SK-N-SH treated with all-trans-retinoic acid at 6 μM for 48 hours (cell line): ENCODE data around the gene TLX2.

ENCODE experiments used
- ATAC-seq: fragments of 200-7000 bp; cut with Tn5 transposase; 3 replicates; pipeline ENCODE4 v1.9.1; 2020; ENCODE audit warnings: mild to moderate bottlenecking, moderate library complexity
- ARNTL ChIP-seq: fragments of 450-650 bp; formaldehyde crosslinking; IDR thresholded peaks from 2 replicates; pipeline ENCODE4 v1.5.0; 2020; ENCODE audit warnings: low read depth, mild to moderate bottlenecking, moderate library complexity, borderline replicate concordance
- BACH2 ChIP-seq: fragments of 250-450 bp; sonication (Bioruptor Pico); IDR thresholded peaks from 2 replicates; pipeline ENCODE4 v1.9.0; 2021; ENCODE audit warnings: mild to moderate bottlenecking, borderline replicate concordance
- CREB5 ChIP-seq: fragments of 250-450 bp; sonication (Bioruptor Pico); IDR thresholded peaks from 2 replicates; pipeline ENCODE4 v1.5.1; 2020; ENCODE audit warnings: low read depth, mild to moderate bottlenecking, moderate library complexity
- CSDC2 ChIP-seq: fragments of 250-450 bp; sonication (Bioruptor Pico); IDR thresholded peaks from 2 replicates; pipeline ENCODE4 v1.5.0; 2020; ENCODE audit warnings: mild to moderate bottlenecking, moderate library complexity
- ESRRG ChIP-seq: fragments of 250-450 bp; sonication (Bioruptor Pico); IDR thresholded peaks from 2 replicates; pipeline ENCODE4 v1.6.1; 2021; ENCODE audit warnings: mild to moderate bottlenecking
- GLIS3 ChIP-seq: fragments of 250-450 bp; sonication (Bioruptor Pico); IDR thresholded peaks from 2 replicates; pipeline ENCODE4 v1.5.0; 2020; ENCODE audit warnings: mild to moderate bottlenecking, moderate library complexity
- ISL1 ChIP-seq: fragments of 250-450 bp; sonication (Bioruptor Pico); IDR thresholded peaks from 2 replicates; pipeline ENCODE4 v2.1.2; 2022; ENCODE audit warnings: mild to moderate bottlenecking, moderate library complexity
- OSR1 ChIP-seq: fragments of 250-450 bp; sonication (Bioruptor Pico); IDR thresholded peaks from 2 replicates; pipeline ENCODE4 v1.8.0; 2022; ENCODE audit warnings: moderate library complexity, mild to moderate bottlenecking, inconsistent platforms
- POU6F1 ChIP-seq: fragments of 250-450 bp; sonication (Bioruptor Pico); IDR thresholded peaks from 2 replicates; pipeline ENCODE4 v1.8.0; 2021; ENCODE audit warnings: low read depth, mild to moderate bottlenecking, moderate library complexity, borderline replicate concordance
- PPARA ChIP-seq: fragments of 250-450 bp; sonication (Bioruptor Pico); IDR thresholded peaks from 2 replicates; pipeline ENCODE4 v1.5.0; 2020; ENCODE audit warnings: mild to moderate bottlenecking, borderline replicate concordance
- RARB ChIP-seq: fragments of 250-450 bp; sonication (Bioruptor Pico); IDR thresholded peaks from 2 replicates; pipeline ENCODE4 v1.8.0; 2021; ENCODE audit warnings: mild to moderate bottlenecking, moderate library complexity
- SNAI2 ChIP-seq: fragments of 250-450 bp; sonication (Bioruptor Pico); IDR thresholded peaks from 2 replicates; pipeline ENCODE4 v1.5.0; 2020; ENCODE audit warnings: mild to moderate bottlenecking, moderate library complexity
- TCF4 ChIP-seq: fragments of 250-450 bp; sonication (Bioruptor Pico); IDR thresholded peaks from 2 replicates; pipeline ENCODE4 v1.8.0; 2021; ENCODE audit warnings: mild to moderate bottlenecking, moderate library complexity, borderline replicate concordance
- TOX ChIP-seq: fragments of 250-450 bp; sonication (Bioruptor Pico); IDR thresholded peaks from 2 replicates; pipeline ENCODE4 v1.8.0; 2021; ENCODE audit warnings: mild to moderate bottlenecking, moderate library complexity, borderline replicate concordance
- TSHZ2 ChIP-seq: fragments of 250-450 bp; sonication (Bioruptor Pico); IDR thresholded peaks from 2 replicates; pipeline ENCODE4 v1.5.0; 2020; ENCODE audit warnings: mild to moderate bottlenecking, moderate library complexity
- ZC3H10 ChIP-seq: fragments of 250-450 bp; sonication (Bioruptor Pico); IDR thresholded peaks from 2 replicates; pipeline ENCODE4 v1.5.1; 2021; ENCODE audit warnings: mild to moderate bottlenecking, moderate library complexity
- ZFP3 ChIP-seq: fragments of 250-450 bp; sonication (Bioruptor Pico); IDR thresholded peaks from 2 replicates; pipeline ENCODE4 v1.5.0; 2020; ENCODE audit warnings: mild to moderate bottlenecking, moderate library complexity
- ZFP30 ChIP-seq: fragments of 450-650 bp; formaldehyde crosslinking; IDR thresholded peaks from 2 replicates; pipeline ENCODE4 v1.5.0; 2022; ENCODE audit warnings: mild to moderate bottlenecking, moderate library complexity
- ZNF565 ChIP-seq: fragments of 450-650 bp; formaldehyde crosslinking; conservative IDR thresholded peaks from 2 replicates; pipeline ENCODE4 v1.5.0; 2020; ENCODE audit warnings: low read depth, mild to moderate bottlenecking, moderate library complexity
- ZNF70 ChIP-seq: fragments of 450-650 bp; formaldehyde crosslinking; IDR thresholded peaks from 2 replicates; pipeline ENCODE4 v1.5.0; 2020; ENCODE audit warnings: mild to moderate bottlenecking, moderate library complexity
- ZNF8 ChIP-seq: fragments of 450-650 bp; formaldehyde crosslinking; IDR thresholded peaks from 2 replicates; pipeline ENCODE4 v1.5.0; 2020; ENCODE audit warnings: mild to moderate bottlenecking, moderate library complexity
- TF ChIP-seq, protein P1 (sequence below): fragments of 250-450 bp; sonication (Bioruptor Pico); IDR thresholded peaks from 2 replicates; pipeline ENCODE4 v1.8.0; 2020; ENCODE audit warnings: mild to moderate bottlenecking, moderate library complexity, borderline replicate concordance
- TF ChIP-seq, protein P2 (sequence below): fragments of 250-450 bp; sonication (Bioruptor Pico); IDR thresholded peaks from 2 replicates; pipeline ENCODE4 v1.5.1; 2021; ENCODE audit warnings: mild to moderate bottlenecking, moderate library complexity

The TLX2 gene

DNA sequence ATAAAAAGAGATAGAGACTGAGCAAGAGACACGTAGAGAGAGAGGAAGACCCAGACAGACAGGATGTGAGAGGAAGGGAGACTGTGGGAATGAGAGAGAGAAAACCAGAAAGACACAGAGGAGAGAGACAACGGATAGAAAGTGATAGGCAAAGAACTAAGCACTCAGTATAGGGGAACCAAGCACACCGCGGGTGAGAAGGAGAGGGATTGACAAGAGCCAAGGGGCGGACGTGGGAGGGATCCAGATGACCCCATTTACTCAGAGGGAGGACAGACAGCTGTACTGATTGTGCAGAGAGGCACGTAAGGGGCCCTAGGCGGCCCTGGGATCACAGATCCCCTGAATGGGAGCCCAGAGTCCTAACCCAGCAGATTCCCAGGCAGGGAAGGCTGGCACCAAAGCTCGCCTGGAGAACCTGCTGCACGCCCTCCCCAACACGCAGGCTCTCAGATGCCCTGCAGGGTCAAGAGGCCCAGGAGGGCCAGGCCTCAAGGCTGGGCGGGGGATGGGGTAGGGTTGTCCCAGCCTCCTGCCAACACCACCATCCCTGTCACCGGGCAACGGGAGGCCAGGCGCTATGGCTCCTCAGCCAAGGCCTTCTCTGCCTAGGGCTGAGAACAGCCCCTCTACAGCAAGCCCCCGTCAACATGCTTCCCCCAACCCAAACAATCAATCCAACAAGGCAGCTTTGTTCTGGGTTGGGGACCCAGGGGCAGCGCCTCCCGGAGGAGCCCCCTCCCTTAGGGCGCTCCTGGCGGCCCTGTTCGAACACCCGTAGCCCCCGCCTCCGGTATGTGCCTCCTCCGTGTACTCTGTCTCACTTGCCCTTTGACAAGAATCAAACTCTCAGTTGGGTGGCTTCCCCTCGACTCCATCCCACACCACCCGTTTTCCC lies 38.9 kb downstream of the TLX2 start:
- TF ChIP-seq, protein P1, sequence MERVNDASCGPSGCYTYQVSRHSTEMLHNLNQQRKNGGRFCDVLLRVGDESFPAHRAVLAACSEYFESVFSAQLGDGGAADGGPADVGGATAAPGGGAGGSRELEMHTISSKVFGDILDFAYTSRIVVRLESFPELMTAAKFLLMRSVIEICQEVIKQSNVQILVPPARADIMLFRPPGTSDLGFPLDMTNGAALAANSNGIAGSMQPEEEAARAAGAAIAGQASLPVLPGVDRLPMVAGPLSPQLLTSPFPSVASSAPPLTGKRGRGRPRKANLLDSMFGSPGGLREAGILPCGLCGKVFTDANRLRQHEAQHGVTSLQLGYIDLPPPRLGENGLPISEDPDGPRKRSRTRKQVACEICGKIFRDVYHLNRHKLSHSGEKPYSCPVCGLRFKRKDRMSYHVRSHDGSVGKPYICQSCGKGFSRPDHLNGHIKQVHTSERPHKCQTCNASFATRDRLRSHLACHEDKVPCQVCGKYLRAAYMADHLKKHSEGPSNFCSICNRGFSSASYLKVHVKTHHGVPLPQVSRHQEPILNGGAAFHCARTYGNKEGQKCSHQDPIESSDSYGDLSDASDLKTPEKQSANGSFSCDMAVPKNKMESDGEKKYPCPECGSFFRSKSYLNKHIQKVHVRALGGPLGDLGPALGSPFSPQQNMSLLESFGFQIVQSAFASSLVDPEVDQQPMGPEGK (CRISPR knock-in tag) = no peak
- TF ChIP-seq POU6F1 (CRISPR knock-in tag) (no peak), ZNF8 (CRISPR knock-in tag) (no peak), ZFP3 (CRISPR knock-in tag) (no peak), OSR1 (CRISPR knock-in tag) (no peak), TOX (CRISPR knock-in tag) (no peak), CREB5 (CRISPR knock-in tag) (no peak), RARB (CRISPR knock-in tag) (no peak), CSDC2 (CRISPR knock-in tag) (no peak), ZNF70 (CRISPR knock-in tag) (no peak), TCF4 (CRISPR knock-in tag) (no peak), ZC3H10 (CRISPR knock-in tag) (no peak), ARNTL (CRISPR knock-in tag) (no peak), ESRRG (CRISPR knock-in tag) (no peak), ZNF565 (no peak), BACH2 (CRISPR knock-in tag) (no peak), ZFP30 (CRISPR knock-in tag) (no peak), ISL1 (CRISPR knock-in tag) (no peak), GLIS3 (no peak)
- TF ChIP-seq, protein P2, sequence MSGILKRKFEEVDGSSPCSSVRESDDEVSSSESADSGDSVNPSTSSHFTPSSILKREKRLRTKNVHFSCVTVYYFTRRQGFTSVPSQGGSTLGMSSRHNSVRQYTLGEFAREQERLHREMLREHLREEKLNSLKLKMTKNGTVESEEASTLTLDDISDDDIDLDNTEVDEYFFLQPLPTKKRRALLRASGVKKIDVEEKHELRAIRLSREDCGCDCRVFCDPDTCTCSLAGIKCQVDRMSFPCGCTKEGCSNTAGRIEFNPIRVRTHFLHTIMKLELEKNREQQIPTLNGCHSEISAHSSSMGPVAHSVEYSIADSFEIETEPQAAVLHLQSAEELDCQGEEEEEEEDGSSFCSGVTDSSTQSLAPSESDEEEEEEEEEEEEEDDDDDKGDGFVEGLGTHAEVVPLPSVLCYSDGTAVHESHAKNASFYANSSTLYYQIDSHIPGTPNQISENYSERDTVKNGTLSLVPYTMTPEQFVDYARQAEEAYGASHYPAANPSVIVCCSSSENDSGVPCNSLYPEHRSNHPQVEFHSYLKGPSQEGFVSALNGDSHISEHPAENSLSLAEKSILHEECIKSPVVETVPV = no peak
- peak; percentile 30 for ATAC-seq

- ATAC-seq = peak; percentile 85
- peak; percentile 74 for TF ChIP-seq ZFP3 (CRISPR knock-in tag)
- TF ChIP-seq, protein P1 (CRISPR knock-in tag) = peak; percentile 80; the same call in 1 of the 2 replicates
- no peak for TF ChIP-seq SNAI2 (CRISPR knock-in tag)
- no peak for TF ChIP-seq ISL1 (CRISPR knock-in tag)
- 0 out of 2 replicates have a peak, but pooled peaks have one; percentile 45 for TF ChIP-seq CSDC2 (CRISPR knock-in tag)
- no peak for TF ChIP-seq PPARA (CRISPR knock-in tag)
- 0 out of 2 replicates have a peak, but pooled peaks have one; percentile 33 for TF ChIP-seq GLIS3
- TF ChIP-seq TSHZ2 (CRISPR knock-in tag) = peak; percentile 78; the same call in 1 of the 2 replicates
Observed at GRCh38 chr2:74553892-74554819, 39.9 kb downstream of the TLX2 start, which contains the start of the genes DOK1 and LOXL3. Gene DOK1 (plus strand): TSS chr2:74554720. CDS start chr2:74554755, 35 bp downstream. Gene LOXL3 (minus strand): TSS chr2:74553942. CDS start chr2:74552634, 1,308 bp downstream.
